GM12801 (cell line): ENCODE results near the gene SPATC1L.

ENCODE experiments used
- CTCF ChIP-seq: IDR thresholded peaks from one replicate; pipeline ENCODE4 v1.5.1; 2011; ENCODE audit warnings: control low read depth; ENCODE audit not compliant: insufficient read length; ENCODE audit errors: extremely low read depth

The SPATC1L gene

GRCh38 chr21:46199436-46200373 is 15.4 kb upstream of the SPATC1L start:
- no peak for TF ChIP-seq CTCF

GRCh38 chr21:46196733-46197132 is 12.5 kb upstream of the SPATC1L start:
- no peak for TF ChIP-seq CTCF

GRCh38 chr21:46195595-46196195 is 11.4 kb upstream of the SPATC1L start:
- no peak for TF ChIP-seq CTCF

- no peak for TF ChIP-seq CTCF
Observed at GRCh38 chr21:46194374-46195334, 10.4 kb upstream of the SPATC1L start.

GRCh38 chr21:46193829-46194373 is 9.6 kb upstream of the SPATC1L start:
- no peak for TF ChIP-seq CTCF

- TF ChIP-seq CTCF, result no peak
Observed at GRCh38 chr21:46191686-46192575, 7.7 kb upstream of the SPATC1L start.
